GM12878 (cell line): ENCODE data around the gene CLTCL1.

ENCODE experiments used
- CTCF ChIP-seq, 3 experiments: IDR thresholded peaks in 2 of 3; conservative IDR thresholded peaks in 1 of 3; 2 replicates each; pipeline ENCODE4 v1.5.1; 2011; ENCODE audit warnings: low read depth in 3 of 3, low read length in 3 of 3, mild to moderate bottlenecking in 3 of 3, control low read depth in 2 of 3, moderate library complexity in 2 of 3, inconsistent platforms in 1 of 3, mixed read lengths in 1 of 3; ENCODE audit not compliant: control insufficient read depth in 2 of 3, insufficient read depth in 1 of 3; ENCODE audit errors: extremely low read depth in 1 of 3
- GABPA ChIP-seq: IDR thresholded peaks from 2 replicates; pipeline ENCODE4 v1.6.1; 2014; ENCODE audit warnings: antibody characterized with exemption, low read depth, mild to moderate bottlenecking, inconsistent platforms
- IRF3 ChIP-seq: fragments of 450-650 bp; IDR thresholded peaks from 2 replicates; pipeline ENCODE4 v1.6.1; 2014; ENCODE audit warnings: mild to moderate bottlenecking
- MLLT1 ChIP-seq: fragments of 450-650 bp; IDR thresholded peaks from 2 replicates; pipeline ENCODE4 v1.6.1; 2016; ENCODE audit warnings: mild to moderate bottlenecking
- MXI1 ChIP-seq: fragments of 150-350 bp; IDR thresholded peaks from 2 replicates; pipeline ENCODE4 v1.6.1; 2011; ENCODE audit warnings: low read depth, mild to moderate bottlenecking, inconsistent platforms, low read length, improper control_type of control experiment
- REST ChIP-seq: IDR thresholded peaks from 2 replicates; pipeline ENCODE4 v1.6.1; 2012; ENCODE audit warnings: mild to moderate bottlenecking, low read depth, low read length

GRCh38 chr22:19321757-19322156 is 30.2 kb upstream of the CLTCL1 start:
- TF ChIP-seq GABPA (no peak), CTCF (IDR thresholded peaks at IDR 0.05 in 2 of 3, conservative IDR thresholded peaks at IDR 0.05 in 1 of 3; ENCODE audit: control insufficient read depth in 2 of 3, extremely low read depth in 1 of 3, insufficient read depth in 1 of 3, low read depth in 3 of 3, low read length in 3 of 3) (no peak), REST (no peak), IRF3 (no peak), MLLT1 (no peak), MXI1 (no peak)
